WTC11 (cell line): ENCODE data around the gene SMCO2. TPM values are rescaled to one million over a fixed set of nuclear protein-coding genes. Genes with fewer than 3 reads are reported as not detected.
A peak's percentile ranks its signal among the peaks of the same experiment; 100 is the strongest.

ENCODE experiments used
- ATAC-seq: fragments of 200-7000 bp; cut with Tn5 transposase; 2 replicates; pipeline ENCODE4 v1.10.0; 2021; ENCODE audit warnings: mild to moderate bottlenecking, moderate library complexity
- CTCF ChIA-PET: fragments of 300-600 bp; sonication (Branson Sonifier 250); formaldehyde crosslinking; loops from one replicate; lab custom pipeline; 2021; ENCODE audit warnings: antibody characterized with exemption; lab: Charles Lee
- POLR2A ChIA-PET: fragments of 350-600 bp; sonication (Branson Sonifier 250); formaldehyde crosslinking; loops from one replicate; lab custom pipeline; 2021; ENCODE audit warnings: antibody characterized with exemption; lab: Charles Lee
- DNase-seq: peaks from one replicate; pipeline ENCODE4 v3.0.0; 2021; ENCODE audit warnings: low spot score
- H3K27ac Mint-ChIP-seq: 2 replicates; pipeline ENCODE4 v1.8.0; 2021; ENCODE audit warnings: mixed read lengths
- H3K27me3 Mint-ChIP-seq: 2 replicates; pipeline ENCODE4 v1.8.0; 2021; ENCODE audit warnings: low read depth, mild to moderate bottlenecking, moderate library complexity, mixed read lengths
- H3K36me3 Mint-ChIP-seq: 2 replicates; pipeline ENCODE4 v1.8.0; 2021; ENCODE audit warnings: mixed read lengths
- H3K4me1 Mint-ChIP-seq: 2 replicates; pipeline ENCODE4 v1.8.0; 2022; ENCODE audit warnings: mixed read lengths
- H3K4me3 Mint-ChIP-seq: 2 replicates; pipeline ENCODE4 v1.8.0; 2021; ENCODE audit warnings: mild to moderate bottlenecking, moderate library complexity, mixed read lengths
- H3K9me3 Mint-ChIP-seq: 2 replicates; pipeline ENCODE4 v1.8.0; 2021; ENCODE audit warnings: mixed read lengths
- AR ChIP-seq: fragments of 250-450 bp; sonication (Bioruptor Pico); IDR thresholded peaks from 2 replicates; pipeline ENCODE4 v1.9.0; 2021; ENCODE audit warnings: mild to moderate bottlenecking
- CREM ChIP-seq: sonication (generic); formaldehyde crosslinking; IDR thresholded peaks from 2 replicates; pipeline ENCODE4 v1.8.1; 2022; ENCODE audit warnings: mild to moderate bottlenecking, missing genetic modification reagents, moderate library complexity
- E2F4 ChIP-seq: sonication (generic); formaldehyde crosslinking; IDR thresholded peaks from 2 replicates; pipeline ENCODE4 v1.8.1; 2022; ENCODE audit warnings: low read depth, mild to moderate bottlenecking, moderate library complexity, missing genetic modification reagents, borderline replicate concordance
- IRF2 ChIP-seq: sonication (generic); formaldehyde crosslinking; IDR thresholded peaks from 2 replicates; pipeline ENCODE4 v1.8.0; 2022; ENCODE audit warnings: low read depth, missing genetic modification reagents, borderline replicate concordance
- NFYB ChIP-seq: sonication (generic); formaldehyde crosslinking; conservative IDR thresholded peaks from 2 replicates; pipeline ENCODE4 v1.8.0; 2022; ENCODE audit warnings: low read depth, missing genetic modification reagents
- NR1H2 ChIP-seq: sonication (generic); formaldehyde crosslinking; IDR thresholded peaks from 2 replicates; pipeline ENCODE4 v1.9.0; 2021; ENCODE audit warnings: mild to moderate bottlenecking, moderate library complexity, missing genetic modification reagents
- NR2C2 ChIP-seq: sonication (generic); formaldehyde crosslinking; IDR thresholded peaks from 2 replicates; pipeline ENCODE4 v1.8.0; 2022; ENCODE audit warnings: mild to moderate bottlenecking, missing genetic modification reagents
- NR3C1 ChIP-seq: sonication (generic); formaldehyde crosslinking; conservative IDR thresholded peaks from 2 replicates; pipeline ENCODE4 v1.8.1; 2023; ENCODE audit warnings: low read depth, mild to moderate bottlenecking, missing genetic modification reagents
- TEAD1 ChIP-seq: sonication (generic); formaldehyde crosslinking; IDR thresholded peaks from 2 replicates; pipeline ENCODE4 v1.8.0; 2022; ENCODE audit warnings: mild to moderate bottlenecking, missing genetic modification reagents
- total RNA-seq: library from RNA; stranded (reverse); gene quantifications from 3 replicates; pipeline ENCODE4 v1.2.3, GENCODE V29; 2021
- TF ChIP-seq, protein P1 (sequence below): fragments of 200-600 bp; IDR thresholded peaks from 2 replicates; pipeline ENCODE4 v1.8.0; 2022; ENCODE audit warnings: antibody characterized with exemption
- TF ChIP-seq, protein P2 (sequence below): sonication (generic); formaldehyde crosslinking; IDR thresholded peaks from 2 replicates; pipeline ENCODE4 v1.8.1; 2022; ENCODE audit warnings: missing genetic modification reagents, borderline replicate concordance
- TF ChIP-seq, protein P3 (sequence below): sonication (generic); formaldehyde crosslinking; IDR thresholded peaks from 2 replicates; pipeline ENCODE4 v1.8.0; 2022; ENCODE audit warnings: missing genetic modification reagents
- TF ChIP-seq, protein P4 (sequence below): sonication (generic); formaldehyde crosslinking; IDR thresholded peaks from 2 replicates; pipeline ENCODE4 v1.8.1; 2023; ENCODE audit warnings: mild to moderate bottlenecking, missing genetic modification reagents, borderline replicate concordance
- TF ChIP-seq, protein P5 (sequence below): sonication (generic); formaldehyde crosslinking; IDR thresholded peaks from 2 replicates; pipeline ENCODE4 v1.8.1; 2023; ENCODE audit warnings: mild to moderate bottlenecking, moderate library complexity, missing genetic modification reagents

Gene SMCO2
- total RNA-seq, 1 experiment from 2014 or later: 0.52 TPM

DNA sequence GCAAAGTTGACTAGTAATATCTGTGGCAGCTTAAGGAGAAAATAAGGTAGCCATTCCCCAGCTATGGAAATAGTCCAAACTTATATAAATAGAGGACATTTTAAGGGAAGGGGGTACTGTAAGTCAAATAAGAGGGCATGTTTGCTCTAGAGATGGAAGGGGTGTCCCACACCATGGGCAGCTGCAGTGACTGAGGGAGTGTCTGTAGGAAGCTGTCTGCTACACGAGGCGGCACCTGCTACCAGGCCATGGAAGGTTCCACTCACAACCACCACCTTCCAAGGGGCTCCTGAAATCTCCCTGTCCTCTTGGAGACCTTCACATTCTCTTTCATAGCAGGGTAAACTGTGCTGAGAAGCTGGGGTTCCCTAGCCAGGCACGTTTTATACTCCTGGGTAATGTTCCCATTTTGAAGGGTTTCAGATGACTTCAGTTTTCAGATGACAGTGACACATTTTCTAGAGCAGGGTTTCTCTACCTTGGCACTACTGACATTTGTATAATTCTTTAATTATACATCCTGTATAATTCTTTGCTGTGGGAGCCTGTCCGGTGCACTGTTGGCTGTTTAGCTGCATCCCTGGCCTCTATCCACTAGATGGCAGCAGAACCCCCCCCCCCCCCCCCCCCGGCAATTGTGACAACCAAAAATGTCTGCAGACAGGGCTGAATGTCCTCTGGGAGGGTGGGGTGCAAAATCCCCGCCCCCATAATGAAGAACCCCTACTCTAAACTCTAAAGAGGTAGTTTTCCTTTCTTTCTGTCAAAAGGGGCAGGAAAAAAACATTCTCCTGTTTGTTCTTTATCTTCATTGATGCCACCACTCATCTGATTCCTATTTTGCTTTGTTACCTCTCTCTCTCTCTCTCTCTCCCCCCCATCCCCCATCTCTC lies 11.6 kb upstream of the SMCO2 start:
- Mint-ChIP-seq H3K27me3 (peaks cover 9% of the 10 kb centered on the region), H3K9me3 (peaks cover 33% of the 10 kb centered on the region), H3K4me3 (no peak overlapping the region), H3K36me3 (peaks cover 24% of the 10 kb centered on the region), H3K27ac (no peak overlapping the region), H3K4me1 (peaks cover 22% of the 10 kb centered on the region)
- TF ChIP-seq, protein P1, sequence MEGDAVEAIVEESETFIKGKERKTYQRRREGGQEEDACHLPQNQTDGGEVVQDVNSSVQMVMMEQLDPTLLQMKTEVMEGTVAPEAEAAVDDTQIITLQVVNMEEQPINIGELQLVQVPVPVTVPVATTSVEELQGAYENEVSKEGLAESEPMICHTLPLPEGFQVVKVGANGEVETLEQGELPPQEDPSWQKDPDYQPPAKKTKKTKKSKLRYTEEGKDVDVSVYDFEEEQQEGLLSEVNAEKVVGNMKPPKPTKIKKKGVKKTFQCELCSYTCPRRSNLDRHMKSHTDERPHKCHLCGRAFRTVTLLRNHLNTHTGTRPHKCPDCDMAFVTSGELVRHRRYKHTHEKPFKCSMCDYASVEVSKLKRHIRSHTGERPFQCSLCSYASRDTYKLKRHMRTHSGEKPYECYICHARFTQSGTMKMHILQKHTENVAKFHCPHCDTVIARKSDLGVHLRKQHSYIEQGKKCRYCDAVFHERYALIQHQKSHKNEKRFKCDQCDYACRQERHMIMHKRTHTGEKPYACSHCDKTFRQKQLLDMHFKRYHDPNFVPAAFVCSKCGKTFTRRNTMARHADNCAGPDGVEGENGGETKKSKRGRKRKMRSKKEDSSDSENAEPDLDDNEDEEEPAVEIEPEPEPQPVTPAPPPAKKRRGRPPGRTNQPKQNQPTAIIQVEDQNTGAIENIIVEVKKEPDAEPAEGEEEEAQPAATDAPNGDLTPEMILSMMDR: peak; percentile 34; the same call in 1 of the 2 replicates
- TF ChIP-seq AR (CRISPR knock-in tag): no peak
- no peak for DNase-seq
- ATAC-seq: no peak
- ChIA-PET CTCF (interaction anchor here (0.6 to 2.3 kb wide), 20 partner anchors 10 to 1586 kb away, joined by 3 to 13 read pairs (median 3); partner anchors contain the start of gene PPFIBP1), POLR2A (no interaction called here)

GRCh38 chr12:27436029-27436428 lies 10.5 kb upstream of the SMCO2 start:
- peaks cover 22% of the 10 kb centered on the region for H3K4me1 Mint-ChIP-seq
- H3K4me3 Mint-ChIP-seq: no peak overlapping the region
- H3K36me3 Mint-ChIP-seq: peaks cover 24% of the 10 kb centered on the region
- H3K27ac Mint-ChIP-seq: peak overlapping the region; percentile 92
- ATAC-seq: peak; percentile 89
- H3K27me3 Mint-ChIP-seq: peaks cover 9% of the 10 kb centered on the region
- peaks cover 33% of the 10 kb centered on the region for H3K9me3 Mint-ChIP-seq
- DNase-seq: no peak
- ChIA-PET CTCF (interaction anchor here (0.6 to 2.3 kb wide), 4 partner anchors 11 to 507 kb away, joined by 3 to 13 read pairs (median 4); partner anchors contain the start of genes MRPS35 and PPFIBP1), POLR2A (interaction anchor here (1.1 kb wide), 1 partner anchor 88 kb away, joined by 6 read pairs; the partner anchor contains the start of gene PPFIBP1)
- TF ChIP-seq, protein P2, sequence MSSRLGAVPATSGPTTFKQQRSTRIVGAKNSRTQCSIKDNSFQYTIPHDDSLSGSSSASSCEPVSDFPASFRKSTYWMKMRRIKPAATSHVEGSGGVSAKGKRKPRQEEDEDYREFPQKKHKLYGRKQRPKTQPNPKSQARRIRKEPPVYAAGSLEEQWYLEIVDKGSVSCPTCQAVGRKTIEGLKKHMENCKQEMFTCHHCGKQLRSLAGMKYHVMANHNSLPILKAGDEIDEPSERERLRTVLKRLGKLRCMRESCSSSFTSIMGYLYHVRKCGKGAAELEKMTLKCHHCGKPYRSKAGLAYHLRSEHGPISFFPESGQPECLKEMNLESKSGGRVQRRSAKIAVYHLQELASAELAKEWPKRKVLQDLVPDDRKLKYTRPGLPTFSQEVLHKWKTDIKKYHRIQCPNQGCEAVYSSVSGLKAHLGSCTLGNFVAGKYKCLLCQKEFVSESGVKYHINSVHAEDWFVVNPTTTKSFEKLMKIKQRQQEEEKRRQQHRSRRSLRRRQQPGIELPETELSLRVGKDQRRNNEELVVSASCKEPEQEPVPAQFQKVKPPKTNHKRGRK: no peak
- TF ChIP-seq NFYB (no peak), IRF2 (no peak), NR1H2 (CRISPR knock-in tag) (no peak), E2F4 (CRISPR knock-in tag) (no peak), TEAD1 (CRISPR knock-in tag) (0 out of 2 replicates have a peak, but pooled peaks have one; percentile 63), NR3C1 (CRISPR knock-in tag) (no peak), CREM (CRISPR knock-in tag) (no peak), NR2C2 (CRISPR knock-in tag) (no peak)
- TF ChIP-seq, protein P3, sequence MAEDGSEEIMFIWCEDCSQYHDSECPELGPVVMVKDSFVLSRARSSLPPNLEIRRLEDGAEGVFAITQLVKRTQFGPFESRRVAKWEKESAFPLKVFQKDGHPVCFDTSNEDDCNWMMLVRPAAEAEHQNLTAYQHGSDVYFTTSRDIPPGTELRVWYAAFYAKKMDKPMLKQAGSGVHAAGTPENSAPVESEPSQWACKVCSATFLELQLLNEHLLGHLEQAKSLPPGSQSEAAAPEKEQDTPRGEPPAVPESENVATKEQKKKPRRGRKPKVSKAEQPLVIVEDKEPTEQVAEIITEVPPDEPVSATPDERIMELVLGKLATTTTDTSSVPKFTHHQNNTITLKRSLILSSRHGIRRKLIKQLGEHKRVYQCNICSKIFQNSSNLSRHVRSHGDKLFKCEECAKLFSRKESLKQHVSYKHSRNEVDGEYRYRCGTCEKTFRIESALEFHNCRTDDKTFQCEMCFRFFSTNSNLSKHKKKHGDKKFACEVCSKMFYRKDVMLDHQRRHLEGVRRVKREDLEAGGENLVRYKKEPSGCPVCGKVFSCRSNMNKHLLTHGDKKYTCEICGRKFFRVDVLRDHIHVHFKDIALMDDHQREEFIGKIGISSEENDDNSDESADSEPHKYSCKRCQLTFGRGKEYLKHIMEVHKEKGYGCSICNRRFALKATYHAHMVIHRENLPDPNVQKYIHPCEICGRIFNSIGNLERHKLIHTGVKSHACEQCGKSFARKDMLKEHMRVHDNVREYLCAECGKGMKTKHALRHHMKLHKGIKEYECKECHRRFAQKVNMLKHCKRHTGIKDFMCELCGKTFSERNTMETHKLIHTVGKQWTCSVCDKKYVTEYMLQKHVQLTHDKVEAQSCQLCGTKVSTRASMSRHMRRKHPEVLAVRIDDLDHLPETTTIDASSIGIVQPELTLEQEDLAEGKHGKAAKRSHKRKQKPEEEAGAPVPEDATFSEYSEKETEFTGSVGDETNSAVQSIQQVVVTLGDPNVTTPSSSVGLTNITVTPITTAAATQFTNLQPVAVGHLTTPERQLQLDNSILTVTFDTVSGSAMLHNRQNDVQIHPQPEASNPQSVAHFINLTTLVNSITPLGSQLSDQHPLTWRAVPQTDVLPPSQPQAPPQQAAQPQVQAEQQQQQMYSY: no peak
- TF ChIP-seq, protein P4, sequence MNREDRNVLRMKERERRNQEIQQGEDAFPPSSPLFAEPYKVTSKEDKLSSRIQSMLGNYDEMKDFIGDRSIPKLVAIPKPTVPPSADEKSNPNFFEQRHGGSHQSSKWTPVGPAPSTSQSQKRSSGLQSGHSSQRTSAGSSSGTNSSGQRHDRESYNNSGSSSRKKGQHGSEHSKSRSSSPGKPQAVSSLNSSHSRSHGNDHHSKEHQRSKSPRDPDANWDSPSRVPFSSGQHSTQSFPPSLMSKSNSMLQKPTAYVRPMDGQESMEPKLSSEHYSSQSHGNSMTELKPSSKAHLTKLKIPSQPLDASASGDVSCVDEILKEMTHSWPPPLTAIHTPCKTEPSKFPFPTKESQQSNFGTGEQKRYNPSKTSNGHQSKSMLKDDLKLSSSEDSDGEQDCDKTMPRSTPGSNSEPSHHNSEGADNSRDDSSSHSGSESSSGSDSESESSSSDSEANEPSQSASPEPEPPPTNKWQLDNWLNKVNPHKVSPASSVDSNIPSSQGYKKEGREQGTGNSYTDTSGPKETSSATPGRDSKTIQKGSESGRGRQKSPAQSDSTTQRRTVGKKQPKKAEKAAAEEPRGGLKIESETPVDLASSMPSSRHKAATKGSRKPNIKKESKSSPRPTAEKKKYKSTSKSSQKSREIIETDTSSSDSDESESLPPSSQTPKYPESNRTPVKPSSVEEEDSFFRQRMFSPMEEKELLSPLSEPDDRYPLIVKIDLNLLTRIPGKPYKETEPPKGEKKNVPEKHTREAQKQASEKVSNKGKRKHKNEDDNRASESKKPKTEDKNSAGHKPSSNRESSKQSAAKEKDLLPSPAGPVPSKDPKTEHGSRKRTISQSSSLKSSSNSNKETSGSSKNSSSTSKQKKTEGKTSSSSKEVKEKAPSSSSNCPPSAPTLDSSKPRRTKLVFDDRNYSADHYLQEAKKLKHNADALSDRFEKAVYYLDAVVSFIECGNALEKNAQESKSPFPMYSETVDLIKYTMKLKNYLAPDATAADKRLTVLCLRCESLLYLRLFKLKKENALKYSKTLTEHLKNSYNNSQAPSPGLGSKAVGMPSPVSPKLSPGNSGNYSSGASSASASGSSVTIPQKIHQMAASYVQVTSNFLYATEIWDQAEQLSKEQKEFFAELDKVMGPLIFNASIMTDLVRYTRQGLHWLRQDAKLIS (CRISPR knock-in tag): no peak
- TF ChIP-seq, protein P5, sequence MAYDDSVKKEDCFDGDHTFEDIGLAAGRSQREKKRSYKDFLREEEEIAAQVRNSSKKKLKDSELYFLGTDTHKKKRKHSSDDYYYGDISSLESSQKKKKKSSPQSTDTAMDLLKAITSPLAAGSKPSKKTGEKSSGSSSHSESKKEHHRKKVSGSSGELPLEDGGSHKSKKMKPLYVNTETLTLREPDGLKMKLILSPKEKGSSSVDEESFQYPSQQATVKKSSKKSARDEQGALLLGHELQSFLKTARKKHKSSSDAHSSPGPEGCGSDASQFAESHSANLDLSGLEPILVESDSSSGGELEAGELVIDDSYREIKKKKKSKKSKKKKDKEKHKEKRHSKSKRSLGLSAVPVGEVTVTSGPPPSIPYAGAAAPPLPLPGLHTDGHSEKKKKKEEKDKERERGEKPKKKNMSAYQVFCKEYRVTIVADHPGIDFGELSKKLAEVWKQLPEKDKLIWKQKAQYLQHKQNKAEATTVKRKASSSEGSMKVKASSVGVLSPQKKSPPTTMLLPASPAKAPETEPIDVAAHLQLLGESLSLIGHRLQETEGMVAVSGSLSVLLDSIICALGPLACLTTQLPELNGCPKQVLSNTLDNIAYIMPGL: no peak
